Left cardiac atrium (tissue), 4 donors: Measurements from ENCODE around the gene C1QTNF8. TPM values are rescaled to one million over a fixed set of nuclear protein-coding genes. Genes with fewer than 3 reads are reported as not detected.

Experiments
- ATAC-seq, 2 donors: fragments of 200-7000 bp; cut with Tn5 transposase; one replicate each; pipeline ENCODE4 v1.9.1; 2020; ENCODE audit warnings: mild to moderate bottlenecking in 2 of 2, moderate library complexity in 2 of 2
- DNase-seq: peaks from one replicate; pipeline ENCODE4 v3.0.0-alpha.2; 2020
- intact Hi-C, 2 donors: fragments of 100-400 bp; cut with DNase I; formaldehyde crosslinking; loops; one replicate each; pipeline versions ENCODE4 v1.14.1 to v1.15.1; 2022 to 2023
- total RNA-seq, 2 donors: library from RNA; stranded (reverse); fragmentation: NEBNext Ultra II Directional; extraction: Animal tissue kit (Norgen Biotek cat#: 25700); gene quantifications; one replicate each; pipeline ENCODE4 v1.2.1, GENCODE V29; 2021
- donor health status: DM: no; HTN: yes; CAD: no.
- donor health status: DM: no; HTN: yes; CAD: no; lungs with severe emphysema.
- donor health status: DM: yes; HTN: yes; CAD: no.
- donor health status: Dilated cardiomyopathy.

The C1QTNF8 gene
- total RNA-seq, 2 donors from 2014 or later = not detected

DNA sequence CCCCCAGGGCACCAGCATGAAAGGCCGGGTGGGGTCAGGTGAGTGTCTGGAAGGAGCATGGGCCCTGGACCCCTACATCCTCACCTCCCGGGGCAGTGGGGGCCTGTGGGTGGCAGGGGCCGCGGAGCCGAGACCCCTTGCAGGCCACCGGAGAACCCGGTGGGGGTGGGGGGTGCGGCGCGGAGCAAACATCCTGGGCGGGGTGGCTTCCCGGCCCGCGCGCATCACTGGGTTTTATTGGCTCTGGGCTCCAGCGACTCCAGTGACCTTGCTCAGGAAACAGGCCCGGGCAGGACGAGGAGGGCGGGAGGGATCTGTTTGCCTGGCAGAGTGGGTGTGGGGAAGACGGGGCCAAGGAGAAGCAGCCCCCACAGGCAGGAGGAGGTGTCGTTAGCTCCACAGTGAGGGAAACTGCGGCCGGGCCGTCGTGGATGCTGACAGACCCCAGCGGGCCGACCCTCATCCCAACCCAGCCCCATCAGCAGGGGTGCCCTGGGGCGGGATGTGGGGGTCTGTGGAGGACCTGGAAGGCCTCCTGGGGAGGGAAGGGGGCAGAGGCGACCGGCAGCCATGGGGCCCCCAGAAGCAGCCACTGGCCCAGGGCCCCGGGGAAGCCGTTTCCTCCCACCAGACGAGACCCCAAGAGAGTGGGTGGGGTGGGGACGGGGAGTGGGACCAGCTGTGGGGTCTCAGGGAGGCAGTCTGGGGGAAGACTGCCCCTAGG is 12.9 kb downstream of the C1QTNF8 start:
- intact Hi-C loops = no loop called here
- ATAC-seq (no peak), DNase-seq (no peak)

DNA sequence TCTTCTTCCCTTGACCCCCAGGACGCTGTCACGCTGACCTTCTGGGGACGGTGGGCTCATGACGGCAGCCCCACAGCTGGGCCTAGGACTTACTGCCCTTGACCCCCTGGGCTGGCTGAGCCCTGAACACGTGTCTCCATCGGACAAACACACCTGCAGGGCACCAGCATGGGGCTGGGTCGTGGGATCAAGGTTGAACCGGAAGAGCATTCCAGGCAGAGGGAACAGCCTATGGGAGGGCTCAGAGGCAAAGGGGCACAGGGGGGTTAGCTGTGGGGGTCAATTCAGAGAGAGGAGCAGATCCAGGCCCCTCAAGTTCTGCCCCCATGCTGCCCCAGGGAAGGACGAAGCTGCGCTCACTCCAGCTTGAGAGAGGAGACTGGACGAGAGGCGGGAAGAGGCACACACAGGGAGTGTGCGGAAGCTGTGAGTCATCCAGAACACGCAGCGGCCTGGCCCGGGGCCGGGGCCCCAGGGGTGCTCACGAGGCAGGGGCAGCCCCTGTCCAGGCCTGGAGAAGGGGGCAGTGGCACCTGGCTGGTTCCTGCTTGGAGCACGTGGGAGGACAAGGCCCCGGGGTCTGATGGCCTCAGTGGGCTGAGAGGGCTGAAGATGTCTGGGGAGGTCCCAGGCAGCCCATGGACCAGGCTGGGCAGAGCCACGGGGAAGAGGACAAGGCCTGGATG is 13.6 kb downstream of the C1QTNF8 start:
- intact Hi-C loops = no loop called here
- peak in 1 of 2 donors; percentile 15 for ATAC-seq
- no peak for DNase-seq

DNA sequence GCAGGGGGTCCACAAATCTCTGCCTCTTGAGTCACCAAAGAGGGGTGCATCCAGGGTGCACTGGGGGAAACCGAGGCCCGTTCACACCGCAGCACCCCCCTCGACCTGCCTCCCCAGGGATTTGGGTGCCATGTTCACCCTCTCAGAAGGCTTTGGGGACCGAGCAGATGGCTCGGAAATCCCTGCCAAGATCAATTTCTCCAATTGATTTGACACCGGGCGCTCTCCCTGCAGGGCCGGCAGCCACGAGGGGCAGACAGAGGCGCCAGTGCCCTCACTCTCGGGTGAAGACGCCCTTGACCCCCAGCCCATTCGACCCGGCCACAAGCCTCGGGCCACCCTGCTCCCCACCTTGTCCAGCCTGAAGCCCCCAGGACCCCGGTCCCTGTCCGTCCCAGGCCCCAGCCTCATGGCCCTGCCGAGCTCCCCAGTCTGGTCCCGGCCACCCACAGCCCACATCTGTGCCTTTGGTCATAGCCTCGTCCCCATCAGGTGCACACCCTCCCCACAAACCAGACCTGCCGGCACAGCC is 14.2 kb downstream of the C1QTNF8 start:
- no peak for ATAC-seq
- intact Hi-C loops = no loop called here

DNA sequence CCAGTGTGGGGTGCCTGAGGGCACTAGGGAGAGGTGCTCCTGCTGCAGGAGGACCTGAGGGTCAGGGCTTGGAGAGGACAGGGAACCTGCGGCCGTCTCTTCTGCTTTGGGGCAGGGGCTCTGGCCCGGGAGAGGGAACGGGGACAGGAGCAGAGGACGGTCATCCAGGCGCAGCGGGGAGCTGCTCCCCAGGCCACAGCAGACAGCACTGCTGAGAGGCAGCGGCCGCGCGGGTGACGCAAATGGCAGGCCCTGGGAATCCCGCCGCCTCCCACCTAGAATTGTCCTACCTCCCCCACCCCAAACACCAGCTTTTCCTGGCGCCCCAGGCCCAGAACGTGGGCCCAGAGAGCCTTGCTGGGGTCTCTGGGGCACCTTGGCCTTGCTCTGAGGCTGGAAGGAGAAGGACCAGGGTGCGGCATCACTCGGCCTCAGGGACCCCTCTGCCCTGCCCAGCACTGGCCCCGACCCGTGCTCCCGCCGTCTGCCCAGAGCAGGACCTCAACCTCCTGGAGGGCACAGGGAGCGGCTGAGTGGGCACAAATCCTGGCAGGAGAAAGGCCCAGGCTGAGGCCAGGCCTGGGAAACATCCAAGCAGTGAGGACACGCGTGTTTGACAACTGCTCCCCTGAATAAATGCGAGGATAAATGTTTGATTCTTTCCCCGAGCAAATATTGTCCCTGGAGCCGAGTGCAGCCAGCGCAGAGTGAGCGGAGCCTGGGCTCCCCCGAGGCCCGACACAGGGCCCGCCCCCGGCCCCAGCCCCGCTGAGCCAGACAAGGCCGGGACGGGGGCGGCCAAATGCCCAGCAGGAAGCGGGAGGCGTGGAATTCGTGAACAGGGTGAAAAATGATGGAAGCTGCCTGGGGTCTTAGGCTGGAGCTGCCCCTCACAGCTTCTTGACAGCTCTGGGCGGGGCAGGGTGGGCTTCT is 15.0 kb downstream of the C1QTNF8 start:
- DNase-seq (no peak), ATAC-seq (no peak)
- intact Hi-C loops = no loop called here

More for the DNA sequence above, 14.2 kb downstream of the C1QTNF8 start:
- DNase-seq = no peak

DNA sequence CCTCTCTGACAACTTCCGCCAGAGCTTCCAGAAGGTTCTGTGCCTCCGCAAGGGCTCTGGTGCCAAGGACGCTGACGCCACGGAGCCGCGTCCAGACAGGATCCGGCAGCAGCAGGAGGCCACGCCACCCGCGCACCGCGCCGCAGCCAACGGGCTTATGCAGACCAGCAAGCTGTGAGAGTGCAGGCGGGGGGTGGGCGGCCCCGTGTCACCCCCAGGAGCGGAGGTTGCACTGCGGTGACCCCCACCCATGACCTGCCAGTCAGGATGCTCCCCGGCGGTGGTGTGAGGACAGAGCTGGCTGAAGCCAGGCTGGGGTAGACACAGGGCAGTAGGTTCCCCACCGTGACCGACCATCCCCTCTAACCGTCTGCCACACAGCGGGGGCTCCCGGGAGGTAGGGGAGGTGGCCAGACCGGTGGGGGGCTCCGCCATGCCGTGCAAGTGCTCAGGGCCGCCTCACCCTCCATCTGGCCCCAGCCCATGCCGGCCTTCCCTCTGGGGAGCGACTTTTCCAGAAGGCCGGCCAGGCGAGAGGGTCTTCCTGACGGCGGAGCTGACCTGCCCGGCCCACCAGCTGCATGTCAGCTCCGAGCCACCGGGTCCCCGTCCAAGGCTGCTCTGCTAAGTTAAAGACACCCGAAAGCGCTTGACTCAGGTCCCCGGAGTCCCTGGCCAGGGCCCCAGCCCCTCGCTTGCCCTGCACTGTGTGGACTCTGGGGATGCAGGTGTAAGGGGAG is 16.1 kb downstream of the C1QTNF8 start:
- intact Hi-C loops = no loop called here
- no peak for DNase-seq
- ATAC-seq = no peak

DNA sequence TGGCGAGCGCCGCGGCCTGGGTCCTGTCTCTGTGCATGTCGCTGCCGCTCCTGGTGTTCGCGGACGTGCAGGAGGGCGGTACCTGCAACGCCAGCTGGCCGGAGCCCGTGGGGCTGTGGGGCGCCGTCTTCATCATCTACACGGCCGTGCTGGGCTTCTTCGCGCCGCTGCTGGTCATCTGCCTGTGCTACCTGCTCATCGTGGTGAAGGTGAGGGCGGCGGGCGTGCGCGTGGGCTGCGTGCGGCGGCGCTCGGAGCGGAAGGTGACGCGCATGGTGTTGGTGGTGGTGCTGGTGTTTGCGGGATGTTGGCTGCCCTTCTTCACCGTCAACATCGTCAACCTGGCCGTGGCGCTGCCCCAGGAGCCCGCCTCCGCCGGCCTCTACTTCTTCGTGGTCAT is 16.7 kb downstream of the C1QTNF8 start:
- intact Hi-C loops = no loop called here
- DNase-seq (no peak), ATAC-seq (no peak)

DNA sequence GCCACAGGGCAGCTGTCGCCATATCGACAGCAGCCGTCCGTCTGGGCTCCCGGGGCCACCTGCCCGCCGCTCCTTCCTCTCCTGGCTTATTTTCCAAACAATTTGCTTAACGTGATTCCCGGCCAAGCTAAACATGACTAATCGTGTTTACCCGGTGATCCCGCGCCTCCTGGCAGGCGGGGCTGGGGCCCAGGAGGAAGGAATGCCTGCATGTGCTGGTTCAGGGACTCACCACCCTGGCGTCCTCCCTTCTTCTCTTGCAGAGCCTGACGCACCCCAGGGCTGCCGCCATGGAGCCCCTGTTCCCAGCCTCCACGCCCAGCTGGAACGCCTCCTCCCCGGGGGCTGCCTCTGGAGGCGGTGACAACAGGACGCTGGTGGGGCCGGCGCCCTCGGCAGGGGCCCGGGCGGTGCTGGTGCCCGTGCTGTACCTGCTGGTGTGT is 17.4 kb downstream of the C1QTNF8 start:
- intact Hi-C loops = no loop called here
- ATAC-seq (peak in 1 of 2 donors; percentile 75), DNase-seq (no peak)

DNA sequence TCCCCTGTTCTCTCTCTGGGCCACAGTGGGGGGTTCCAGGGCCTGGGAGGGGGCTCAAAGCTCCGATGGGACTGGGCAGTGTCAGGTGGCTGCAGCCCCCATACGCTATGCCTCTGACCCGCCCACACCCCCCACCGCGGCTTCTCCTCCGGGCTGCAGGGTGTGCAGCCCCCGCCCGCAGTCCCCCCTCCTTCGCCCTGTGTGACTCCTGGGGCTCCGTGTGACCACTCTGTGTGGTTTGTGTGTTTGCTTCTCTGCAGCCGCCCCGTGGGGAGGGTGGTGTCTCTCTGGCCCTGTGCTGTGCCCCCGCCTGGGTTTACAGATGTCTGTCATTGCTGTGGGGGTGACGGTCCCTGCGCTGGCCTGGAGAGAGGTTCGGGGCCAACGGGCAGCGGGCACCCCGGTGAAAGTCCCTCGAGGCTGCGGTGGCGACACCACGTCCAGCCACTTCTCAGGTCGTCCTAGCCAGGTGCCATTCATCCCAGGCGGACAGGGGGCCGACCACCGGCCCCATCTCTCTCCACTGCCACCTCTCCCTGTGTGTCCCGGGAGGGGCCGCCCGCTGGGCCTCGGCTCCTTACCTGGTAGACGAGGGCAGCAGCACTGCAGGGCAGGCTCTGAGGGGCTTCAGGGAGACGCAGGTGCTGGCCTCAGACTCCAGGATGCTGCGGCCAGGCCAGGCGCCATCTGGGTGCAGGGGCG is 18.0 kb downstream of the C1QTNF8 start:
- ATAC-seq (no peak), DNase-seq (no peak)
- intact Hi-C loops = no loop called here

DNA sequence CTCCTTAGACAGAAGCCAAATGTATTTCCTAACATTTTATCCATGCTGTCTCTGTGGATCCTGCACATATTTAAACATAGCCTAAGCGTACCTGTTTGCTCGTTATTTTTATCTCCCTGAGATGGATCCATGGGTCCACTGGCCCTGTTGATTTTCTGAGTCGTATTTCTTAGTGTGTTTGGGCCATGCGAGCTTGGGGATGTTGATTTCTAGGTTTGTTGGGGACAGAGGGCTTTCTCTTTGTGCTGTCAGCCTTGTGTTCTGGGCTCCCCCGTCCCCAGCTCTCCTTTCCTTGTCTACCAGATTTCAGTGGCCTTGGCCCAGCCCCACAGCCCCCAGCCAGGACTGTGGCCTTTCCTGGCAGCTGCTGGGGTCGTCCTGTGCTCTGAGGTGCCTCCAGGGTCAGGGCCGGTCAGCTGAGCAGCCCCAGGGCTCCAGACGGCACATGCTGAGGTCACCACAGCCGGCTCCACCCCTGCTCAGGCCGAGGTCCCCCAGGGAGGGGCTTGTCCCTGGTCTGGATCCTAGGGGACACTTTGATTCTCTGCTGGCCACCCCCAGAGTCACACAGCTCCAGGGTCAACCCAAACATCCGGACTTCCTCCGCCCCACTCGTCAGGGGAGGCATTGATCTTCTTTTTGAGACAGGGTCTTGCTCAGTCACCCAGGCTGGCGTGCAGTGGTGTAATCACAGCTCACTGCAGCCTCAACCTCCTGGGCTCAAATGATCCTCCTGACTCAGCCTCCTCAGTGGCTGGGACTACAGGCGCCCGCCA is 19.1 kb downstream of the C1QTNF8 start:
- DNase-seq (no peak), ATAC-seq (no peak)
- intact Hi-C loops = no loop called here

DNA sequence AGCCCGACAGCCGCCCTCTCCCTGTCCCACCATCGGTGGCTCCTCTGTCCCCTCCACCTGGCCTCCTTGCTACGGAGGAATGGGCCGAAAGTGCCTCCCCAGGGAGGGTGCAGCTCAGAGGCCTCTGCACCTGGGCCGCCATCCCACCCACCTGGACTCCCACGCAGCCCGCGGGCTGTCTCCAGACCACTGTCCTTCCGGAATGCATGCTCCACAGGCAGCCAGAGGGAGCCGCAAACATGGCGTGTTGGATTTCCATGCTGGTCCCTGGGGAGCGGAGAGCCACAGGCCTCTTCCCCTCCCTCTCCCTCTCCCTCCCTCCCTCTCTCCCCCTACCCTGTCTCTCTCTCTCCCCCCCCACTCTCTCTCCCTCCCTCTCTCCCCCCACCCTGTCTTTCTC is 20.5 kb downstream of the C1QTNF8 start:
- intact Hi-C loops = no loop called here
- ATAC-seq (no peak), DNase-seq (no peak)

DNA sequence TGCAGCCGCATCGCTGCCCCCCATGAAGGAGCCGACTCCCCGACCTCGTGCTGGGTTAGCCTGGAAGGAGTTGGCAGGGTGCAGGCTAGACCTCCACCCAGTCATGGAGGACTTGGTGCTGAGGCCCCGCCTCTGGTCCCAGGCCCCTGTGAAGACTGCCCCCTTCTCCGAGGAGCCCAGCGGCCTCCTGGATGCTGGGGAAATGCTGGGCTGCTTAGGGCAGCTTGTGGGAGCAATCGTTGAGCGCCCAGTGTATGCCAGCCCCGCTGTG is 21.7 kb downstream of the C1QTNF8 start:
- intact Hi-C loops = no loop called here
- no peak for ATAC-seq
- no peak for DNase-seq

DNA sequence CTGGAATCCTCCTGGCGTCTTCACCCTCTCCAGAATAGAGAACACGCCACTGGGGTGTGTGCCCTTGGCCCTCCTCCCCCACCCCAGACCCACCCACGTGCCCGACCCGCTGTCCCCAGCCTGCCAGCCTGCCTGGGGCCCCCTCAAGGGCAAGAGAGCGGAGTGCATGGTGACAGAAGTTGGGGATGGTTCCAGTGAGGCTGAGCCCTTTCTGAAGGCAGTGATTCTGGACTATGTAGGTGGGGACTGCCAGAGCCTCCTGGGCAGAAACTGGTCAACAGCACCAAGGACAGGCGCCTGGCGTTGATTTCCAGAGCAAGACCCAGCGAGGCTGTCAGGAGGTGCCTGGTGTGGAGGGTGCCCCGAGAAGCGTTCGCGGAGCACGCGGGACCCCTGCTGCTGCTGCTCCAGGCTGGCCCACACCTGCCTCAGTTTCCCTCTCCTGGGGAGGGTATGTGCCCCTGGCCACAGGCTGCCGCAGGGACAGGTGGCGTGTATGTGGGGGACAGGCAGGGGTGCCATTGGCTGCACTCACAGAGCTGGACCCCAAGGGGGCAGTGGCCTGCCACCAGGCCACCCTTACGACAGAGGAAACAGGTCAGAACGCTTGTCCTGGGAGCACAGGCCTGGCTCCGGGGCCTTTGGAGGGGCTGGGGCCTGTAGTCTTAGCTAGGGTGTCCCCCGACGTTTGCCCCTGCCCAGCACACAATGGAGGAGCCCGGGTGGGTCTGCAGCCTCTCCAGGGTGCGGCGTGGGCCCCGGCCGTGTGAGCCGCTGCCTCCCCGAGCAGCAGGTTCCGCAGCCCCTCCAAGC is 22.3 kb downstream of the C1QTNF8 start:
- ATAC-seq (peak in 1 of 2 donors; percentile 27), DNase-seq (no peak)
- intact Hi-C loops = no loop called here

DNA sequence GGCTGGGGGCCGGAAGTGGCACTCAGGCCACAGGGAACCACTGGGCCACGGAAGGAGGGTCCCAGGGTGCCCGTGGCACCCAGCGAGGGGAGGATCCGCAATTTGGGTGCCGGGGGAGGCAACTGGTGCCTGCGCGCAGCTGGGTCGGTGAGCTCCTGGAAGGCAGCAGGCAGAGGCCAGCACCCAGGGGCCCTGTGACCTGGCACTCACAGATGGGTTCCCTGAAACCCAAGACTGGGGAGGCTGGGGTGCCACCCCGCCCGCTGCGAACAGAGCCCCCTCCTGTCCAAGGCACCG is 22.8 kb downstream of the C1QTNF8 start:
- ATAC-seq (no peak), DNase-seq (no peak)
- intact Hi-C loops = no loop called here

DNA sequence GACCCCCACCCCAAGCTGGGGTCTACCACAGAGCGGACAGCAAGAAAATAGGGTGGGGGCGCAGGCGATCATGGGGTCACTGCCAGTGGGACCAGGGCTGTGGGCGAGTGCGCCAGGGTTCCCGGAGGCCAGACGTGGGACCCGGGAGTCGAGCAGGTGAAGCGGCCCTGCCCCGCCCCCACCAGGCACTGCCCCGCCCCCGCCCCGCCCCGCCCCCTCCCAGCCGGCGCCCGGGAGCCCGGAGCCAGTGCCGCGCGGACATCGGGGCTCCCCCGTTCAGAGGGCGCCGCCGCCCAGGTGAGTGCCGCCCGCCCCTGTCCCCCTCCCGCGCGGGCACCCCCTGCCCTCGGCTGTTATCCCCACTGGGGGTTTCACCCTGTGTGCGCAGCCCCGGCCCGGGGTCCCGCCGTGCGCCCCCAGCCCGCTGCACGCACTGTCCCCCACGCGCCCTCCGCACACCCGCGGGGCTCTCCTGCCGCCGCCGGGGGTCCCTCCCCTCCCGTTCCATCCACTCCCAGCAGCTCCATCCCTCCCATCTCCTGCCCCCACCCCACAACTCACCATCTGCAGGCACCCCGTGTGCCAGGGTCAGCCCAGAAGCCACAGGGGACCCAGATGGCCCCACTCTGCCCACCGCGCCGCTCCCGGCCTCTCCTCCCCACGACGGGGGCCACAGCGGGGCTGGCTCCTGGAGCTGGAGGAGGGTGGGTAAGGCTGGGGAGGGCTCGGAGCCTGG is 23.4 kb downstream of the C1QTNF8 start, which contains the start of gene SSTR5:
Gene SSTR5, plus strand, starts transcription at position 222 of the 736 bp plus-strand sequence. CDS start 6,122 bp downstream, outside the sequence.
- no peak for DNase-seq
- intact Hi-C loops = no loop called here
- ATAC-seq = no peak

DNA sequence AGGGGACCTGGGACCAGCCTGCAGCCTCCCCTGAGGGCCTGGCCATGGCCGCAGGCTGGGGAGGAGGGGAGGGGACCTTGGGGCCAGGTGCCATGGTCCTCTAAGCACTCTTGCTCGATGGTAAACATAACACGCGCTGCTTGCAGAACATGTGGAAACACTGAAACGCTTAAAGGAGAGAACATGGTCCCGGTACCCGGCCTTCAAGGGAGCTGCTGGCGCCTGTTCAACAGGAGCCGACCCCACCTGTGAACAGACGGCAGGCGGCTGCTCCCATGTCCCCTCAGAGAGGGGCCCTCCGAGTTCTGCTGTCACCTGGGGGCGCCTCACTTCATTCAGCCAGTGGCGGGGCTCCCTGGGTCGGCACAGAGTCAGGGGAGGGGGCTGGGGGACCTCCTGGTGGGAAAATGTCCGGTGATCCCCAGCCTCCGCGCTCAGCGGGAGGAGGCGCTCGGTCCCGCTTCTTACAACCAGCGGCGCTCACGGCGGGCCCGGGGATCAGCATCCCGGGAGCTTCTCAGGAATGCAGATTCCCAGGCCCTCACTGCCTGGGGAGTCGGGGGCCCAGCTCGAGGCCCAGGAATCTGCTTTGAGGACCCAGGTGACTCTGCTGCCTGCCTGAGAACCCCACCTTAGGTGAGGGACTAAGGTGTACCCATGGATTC is 24.4 kb downstream of the C1QTNF8 start:
- intact Hi-C loops = no loop called here
- no peak for ATAC-seq

DNA sequence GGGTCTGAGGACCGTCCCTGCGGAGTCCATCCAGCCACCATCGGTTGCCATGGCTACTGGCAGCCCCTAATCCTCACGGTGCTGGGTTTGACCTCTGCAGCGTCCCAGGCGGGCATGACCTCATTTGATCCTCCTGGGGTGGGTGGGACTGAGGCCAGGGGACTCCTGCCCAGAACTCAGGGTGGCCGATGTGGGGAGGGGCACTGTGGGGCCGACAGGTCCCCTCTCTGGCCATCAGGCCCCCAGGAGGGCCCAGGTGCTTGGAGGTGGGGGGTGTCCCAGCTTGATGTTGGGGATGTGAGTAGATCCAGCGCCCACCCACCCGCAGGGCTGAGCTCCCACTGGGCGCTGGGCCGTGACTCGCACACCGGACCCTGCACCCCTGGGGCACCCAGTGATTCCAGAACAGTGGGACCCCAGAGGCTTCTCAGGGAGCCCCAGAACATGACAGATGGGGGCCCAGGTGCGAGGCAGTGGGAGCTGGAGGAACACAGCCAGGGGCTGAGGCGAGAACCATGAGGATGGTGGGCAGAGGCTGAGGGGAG is 25.1 kb downstream of the C1QTNF8 start:
- DNase-seq = no peak
- ATAC-seq = no peak
- intact Hi-C loops = no loop called here

More for the DNA sequence above, 24.4 kb downstream of the C1QTNF8 start:
- DNase-seq = no peak
